Measurements from ENCODE around the gene IFFO2.

Gene IFFO2

GRCh38 chr1:18936814-18937481, 19.5 kb downstream of the IFFO2 start:
- DNase-seq (ENCODE audit: low read depth), result no peak

DNA sequence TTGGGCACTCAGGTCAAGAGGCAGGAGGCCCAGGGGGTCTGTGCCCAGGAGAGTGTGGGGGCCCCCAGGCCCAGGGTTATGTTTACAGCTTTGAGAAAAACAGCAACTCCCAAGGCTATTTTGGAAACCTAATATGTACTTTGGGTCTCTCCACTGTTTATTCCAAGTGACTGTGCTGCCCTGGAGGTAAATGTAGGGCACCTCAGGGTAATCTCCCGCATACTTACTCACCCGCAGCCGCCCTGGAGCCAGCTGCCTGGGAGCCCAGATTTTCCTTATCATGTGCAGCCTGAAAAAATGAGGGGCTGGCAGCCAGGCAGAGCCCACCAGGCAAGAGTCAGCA, 20.0 kb downstream of the IFFO2 start:
- DNase-seq (ENCODE audit: low read depth), result no peak

GRCh38 chr1:18934205-18935000, 22.1 kb downstream of the IFFO2 start:
- no peak for DNase-seq (ENCODE audit: low read depth)

GRCh38 chr1:18932879-18933278, 23.6 kb downstream of the IFFO2 start:
- DNase-seq (ENCODE audit: low read depth), result no peak

GRCh38 chr1:18932387-18932786, 24.1 kb downstream of the IFFO2 start:
- DNase-seq (ENCODE audit: low read depth), result no peak

DNA sequence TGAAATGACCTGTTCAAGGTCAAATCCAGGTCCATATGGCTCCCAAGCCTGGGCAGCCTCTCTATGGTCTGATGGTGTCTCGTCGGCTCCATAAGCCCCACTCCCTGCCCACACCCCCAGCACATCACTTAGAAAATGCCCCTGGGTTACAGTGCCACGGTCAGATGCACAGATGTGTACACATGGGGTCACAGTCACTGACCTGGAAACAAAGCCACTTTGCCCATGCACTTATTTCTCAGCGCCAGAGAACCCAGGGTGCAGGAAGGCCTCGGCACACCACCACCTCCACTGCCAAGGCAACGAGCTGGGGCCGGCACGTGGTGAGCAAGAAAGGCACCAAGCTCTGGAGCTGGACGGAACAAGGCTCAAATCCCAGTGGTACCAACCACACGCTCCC, 24.7 kb downstream of the IFFO2 start:
- no peak for DNase-seq (ENCODE audit: low read depth)

DNA sequence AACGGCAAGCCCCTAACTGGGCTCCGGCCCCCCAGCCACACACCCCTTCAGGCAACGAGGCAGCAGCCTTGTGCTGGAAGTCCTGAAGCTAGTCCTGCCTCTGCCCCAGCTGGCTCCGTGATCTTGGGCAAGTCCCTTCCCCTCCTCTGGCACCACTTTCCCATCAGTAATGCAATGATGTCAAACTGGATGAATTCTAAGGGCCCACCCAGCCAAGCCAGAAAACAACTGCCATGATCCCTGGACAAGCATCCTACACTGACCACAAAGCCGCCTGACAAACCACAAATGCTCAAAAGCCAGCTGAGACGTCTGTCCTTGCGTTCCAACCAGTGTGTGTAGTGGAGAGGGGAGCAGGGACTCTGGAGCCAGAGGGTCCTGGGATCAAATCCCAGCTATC, 26.8 kb downstream of the IFFO2 start:
- DNase-seq (ENCODE audit: low read depth), result no peak

- no peak for DNase-seq (ENCODE audit: low read depth)
These were observed 27.5 kb downstream of the IFFO2 start for GRCh38 chr1:18928985-18929384.

DNA sequence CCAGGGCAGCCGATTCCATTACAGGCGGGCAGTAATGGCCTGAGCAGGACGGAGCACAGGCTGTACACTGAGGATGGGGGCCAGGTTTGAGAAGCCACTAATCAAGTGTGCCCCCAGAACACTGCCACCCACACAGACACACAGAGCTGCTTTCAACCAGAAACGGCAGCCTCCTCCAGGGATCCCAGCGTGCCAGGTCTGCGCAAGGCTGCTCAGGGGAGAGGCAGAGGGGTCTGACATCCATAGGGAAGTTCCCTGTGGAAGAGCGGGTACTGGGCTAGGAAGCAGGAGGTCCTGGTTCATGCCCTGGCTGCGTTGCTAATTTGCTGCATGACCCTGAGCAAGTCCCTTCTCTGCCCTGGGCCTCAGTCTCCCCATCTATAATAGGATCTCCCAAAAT, 28.1 kb downstream of the IFFO2 start:
- no peak for DNase-seq (ENCODE audit: low read depth)

- no peak for DNase-seq (ENCODE audit: low read depth)
These were observed 28.7 kb downstream of the IFFO2 start for GRCh38 chr1:18927654-18928272.

DNA sequence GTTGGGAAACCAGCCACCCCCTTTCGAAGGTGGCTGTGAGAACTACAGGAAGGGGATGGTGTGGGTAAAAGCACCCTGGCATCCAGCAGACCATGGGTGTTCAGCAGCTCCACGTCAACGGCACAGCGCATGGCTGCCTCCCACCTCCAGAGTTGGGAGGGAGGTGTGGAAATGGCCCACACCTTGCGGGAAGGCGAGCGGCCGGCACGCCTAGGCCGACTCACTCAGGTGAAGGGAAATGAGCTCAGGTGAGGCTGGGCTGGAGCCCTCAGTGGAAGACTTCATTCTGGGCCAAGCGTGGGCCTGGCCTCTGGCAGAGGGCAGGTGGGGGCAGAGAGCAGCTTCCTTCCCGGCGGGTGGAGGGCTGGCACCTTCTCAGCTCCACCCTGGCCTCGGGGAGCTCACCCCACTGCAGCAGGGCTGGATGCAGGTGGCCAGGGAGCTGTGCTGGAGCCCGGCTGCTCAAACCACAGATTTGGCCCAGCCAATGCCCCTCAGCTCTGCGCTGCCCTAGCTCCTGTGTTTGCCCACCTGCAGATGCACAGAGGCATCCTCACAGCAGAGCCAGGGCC, 29.3 kb downstream of the IFFO2 start:
- no peak for DNase-seq (ENCODE audit: low read depth)

GRCh38 chr1:18926315-18927081, 30.0 kb downstream of the IFFO2 start:
- DNase-seq (ENCODE audit: low read depth), result peak; percentile 73

GRCh38 chr1:18925279-18925678, 31.2 kb downstream of the IFFO2 start:
- no peak for DNase-seq (ENCODE audit: low read depth)

DNA sequence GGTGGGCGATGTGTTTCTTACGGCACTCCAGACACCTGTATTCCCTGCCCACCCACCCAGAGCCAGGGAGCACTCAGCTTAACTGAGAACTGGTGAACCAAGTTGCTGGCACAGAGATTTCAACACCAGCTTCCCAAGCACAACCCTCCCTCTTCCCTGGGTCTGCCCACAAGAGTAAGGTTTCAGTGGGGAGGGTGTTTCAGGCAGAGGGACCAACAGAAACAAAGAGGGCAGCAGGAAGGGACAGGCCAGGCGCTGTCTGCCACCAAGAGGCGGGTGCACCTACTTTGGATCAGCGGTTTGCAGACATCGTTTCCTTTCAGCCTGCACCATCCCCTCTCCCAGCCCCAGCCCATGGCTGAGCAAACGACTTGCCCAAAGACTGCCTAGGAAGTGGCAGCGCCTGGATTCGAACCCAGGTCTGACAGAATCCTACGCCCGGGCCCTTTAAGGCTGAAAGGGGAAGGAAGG, 32.2 kb downstream of the IFFO2 start:
- DNase-seq (ENCODE audit: low read depth), result no peak

DNA sequence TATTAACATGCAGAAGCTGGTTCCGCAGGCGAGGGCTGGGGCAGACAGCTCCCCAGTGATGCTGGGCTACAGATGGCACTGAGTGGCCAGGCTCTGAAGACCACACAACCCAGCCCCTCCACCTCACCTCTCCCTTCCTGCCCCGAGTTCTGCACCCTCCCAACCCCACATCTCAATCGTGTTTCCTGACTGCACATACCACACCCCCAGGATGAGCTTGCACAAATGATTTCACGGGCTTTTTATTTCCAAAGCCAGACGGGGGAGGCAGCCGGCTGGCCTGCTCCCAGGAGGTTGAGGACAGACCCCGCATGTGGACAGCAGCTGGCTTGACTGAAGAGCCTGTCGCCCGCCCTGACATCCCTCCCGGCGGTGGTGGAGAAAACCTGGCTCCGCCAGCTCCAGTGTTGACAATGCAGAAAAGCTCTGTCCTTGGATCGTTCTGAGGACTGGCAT, 32.7 kb downstream of the IFFO2 start:
- DNase-seq (ENCODE audit: low read depth), result no peak

DNA sequence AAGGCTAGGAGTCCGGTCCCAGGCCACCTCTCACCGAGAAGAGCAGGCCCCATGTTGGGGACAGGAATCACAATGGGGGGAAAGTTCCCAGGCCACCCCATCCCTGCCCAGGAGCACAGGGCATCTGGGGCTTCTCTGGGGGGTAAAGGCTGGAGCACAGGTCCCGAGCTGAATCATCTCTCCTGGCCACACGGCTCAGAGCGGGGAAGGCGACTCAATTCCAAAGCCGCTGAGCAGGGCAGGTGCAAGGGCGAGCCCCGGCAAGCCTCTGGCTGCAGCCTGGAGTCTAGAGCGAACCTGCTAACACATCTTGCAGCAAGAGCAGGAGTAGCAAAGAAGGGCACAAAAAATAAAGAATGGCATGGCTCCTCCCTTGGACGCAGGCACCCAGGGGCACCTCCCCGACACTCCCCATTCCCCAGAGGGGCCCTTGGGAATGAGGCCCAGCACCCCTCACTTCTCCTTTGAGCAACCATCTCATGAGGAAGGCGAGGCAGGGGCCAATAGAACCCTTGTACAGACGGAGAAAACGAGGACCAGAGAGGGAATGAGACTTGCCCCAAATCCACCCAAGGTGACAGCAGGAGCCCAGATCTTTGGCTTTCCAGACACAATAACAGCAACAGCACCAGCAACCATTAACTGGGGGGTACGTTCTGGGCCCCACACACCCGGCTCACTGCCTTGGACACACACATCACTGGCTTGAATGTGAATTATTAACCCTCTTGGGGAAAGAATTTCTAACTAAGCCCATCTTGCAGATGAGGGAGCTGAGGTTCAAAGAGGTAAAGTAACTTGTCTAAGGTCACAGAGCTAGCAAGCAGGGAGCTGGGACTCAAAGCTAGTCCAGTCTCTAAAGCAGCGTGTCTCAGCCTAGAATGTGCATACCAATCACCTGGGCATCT, 33.4 kb downstream of the IFFO2 start:
- DNase-seq (ENCODE audit: low read depth), result no peak

- no peak for DNase-seq (ENCODE audit: low read depth)
These were observed 34.2 kb downstream of the IFFO2 start for GRCh38 chr1:18922319-18922726.

GRCh38 chr1:18921516-18922251, 34.8 kb downstream of the IFFO2 start:
- DNase-seq (ENCODE audit: low read depth), result no peak

DNA sequence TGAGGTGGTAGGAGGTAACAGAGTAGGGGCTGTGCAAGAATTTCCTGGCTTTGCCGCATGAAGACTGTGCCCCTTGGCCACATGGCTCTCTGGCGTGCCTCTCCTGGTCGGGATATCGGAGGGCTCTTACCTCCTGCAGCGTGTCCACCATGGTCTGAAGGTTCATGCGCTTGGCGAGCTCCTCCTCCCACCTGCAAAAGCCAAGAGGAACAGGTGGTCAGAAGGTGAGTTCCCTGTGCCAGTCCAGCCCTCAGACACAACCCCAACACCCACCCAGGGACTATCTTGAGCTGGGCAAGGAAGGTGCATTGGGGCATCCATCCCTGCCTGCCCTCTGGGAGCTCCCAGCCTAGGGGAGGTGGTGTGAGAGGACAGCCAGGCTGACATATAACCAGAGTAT, 35.5 kb downstream of the IFFO2 start:
- no peak for DNase-seq (ENCODE audit: low read depth)

- DNase-seq (ENCODE audit: low read depth), result no peak
These were observed 36.5 kb downstream of the IFFO2 start for GRCh38 chr1:18919956-18920355.

Data from stimulated activated CD8-positive, alpha-beta memory T cell treated with anti-CD3 and anti-CD28 coated beads, Interleukin-15, amount 100 ng/mL, for 1 hour (primary cell).